Smooth muscle cell of the brain vasculature (primary cell): ENCODE results near the gene SMYD3.

ENCODE experiments used
- DNase-seq: peaks from one replicate; pipeline ENCODE4 v3.0.0-alpha.2; 2012; ENCODE audit warnings: low read depth, low spot score

Gene SMYD3

GRCh38 chr1:245923215-245923614 lies 583.9 kb downstream of the SMYD3 start:
- DNase-seq: no peak

DNA sequence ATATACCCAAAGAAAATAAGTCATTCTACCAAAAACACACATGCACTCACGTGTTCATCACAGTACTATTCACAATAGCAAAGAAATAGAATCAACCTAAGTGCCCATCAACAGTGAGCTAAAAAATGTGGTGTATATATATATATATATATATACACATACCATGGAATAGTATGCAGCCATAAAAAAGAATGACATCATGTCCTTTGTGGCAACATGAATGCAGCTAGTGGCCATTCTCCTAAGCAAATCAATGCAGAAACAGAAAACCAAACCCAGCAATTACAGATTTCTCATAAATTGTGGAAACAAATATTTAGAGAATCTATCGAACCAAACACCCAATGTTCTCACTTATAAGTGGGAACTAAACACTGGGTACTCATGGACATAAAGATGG lies 585.7 kb downstream of the SMYD3 start:
- DNase-seq: no peak

DNA sequence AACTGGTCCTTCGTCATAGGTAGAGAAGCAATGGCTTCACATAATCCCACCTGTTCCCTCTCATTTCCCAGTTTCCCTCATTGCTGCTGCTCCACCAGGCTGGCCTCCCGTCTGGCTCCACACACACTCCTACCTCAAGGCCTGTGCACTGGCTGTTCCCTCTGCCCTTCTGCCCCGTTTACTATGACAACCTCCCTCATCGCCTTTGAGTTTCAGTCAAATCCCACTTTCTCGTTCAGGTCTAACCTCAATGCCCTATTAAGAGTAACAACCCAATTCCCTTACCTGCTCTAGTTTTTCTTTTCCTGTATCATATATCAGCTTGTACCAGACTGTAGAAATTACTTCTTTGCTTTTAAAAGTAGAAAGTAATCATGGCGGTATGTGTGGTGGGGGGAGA lies 589.7 kb downstream of the SMYD3 start:
- DNase-seq: no peak

- no peak for DNase-seq
Measured at GRCh38 chr1:245915841-245916240, 591.2 kb downstream of the SMYD3 start.

DNA sequence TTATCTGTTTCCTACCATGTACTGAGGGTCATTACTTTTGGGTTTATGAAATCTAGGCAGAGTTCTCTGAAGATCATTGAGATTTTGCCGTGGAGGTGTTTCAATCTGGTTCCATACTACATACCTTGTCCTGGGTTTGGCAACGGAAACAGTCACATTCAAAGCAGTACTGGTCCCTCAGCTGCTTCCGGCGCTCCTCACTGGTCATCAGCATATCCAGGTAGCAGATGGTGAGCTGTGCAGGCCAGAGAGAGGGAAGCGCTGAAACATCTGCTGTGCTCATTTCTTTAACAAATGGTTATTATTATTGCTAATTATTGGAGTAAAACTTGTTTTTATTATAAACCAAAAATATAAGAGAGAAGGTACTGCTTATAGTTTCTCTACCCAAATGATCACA lies 591.7 kb downstream of the SMYD3 start:
- no peak for DNase-seq

DNA sequence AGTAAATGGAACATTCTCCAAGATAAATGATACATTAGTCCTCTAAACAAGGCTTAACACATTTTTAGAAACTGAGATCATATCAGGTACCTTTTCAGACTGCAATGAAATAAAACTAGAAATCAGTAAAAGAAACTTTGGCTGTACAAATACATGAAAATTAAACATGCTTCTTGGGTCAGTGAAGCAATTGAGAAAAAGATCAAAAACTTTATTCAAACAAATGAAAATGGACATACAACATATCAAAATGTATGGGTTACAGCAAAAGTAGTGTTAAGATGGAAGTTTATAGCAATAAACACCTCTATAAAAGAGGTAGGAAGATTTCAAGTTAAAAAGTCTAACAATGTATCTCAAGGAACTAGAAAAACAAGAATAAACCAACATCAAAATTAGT lies 598.5 kb downstream of the SMYD3 start:
- no peak for DNase-seq

DNA sequence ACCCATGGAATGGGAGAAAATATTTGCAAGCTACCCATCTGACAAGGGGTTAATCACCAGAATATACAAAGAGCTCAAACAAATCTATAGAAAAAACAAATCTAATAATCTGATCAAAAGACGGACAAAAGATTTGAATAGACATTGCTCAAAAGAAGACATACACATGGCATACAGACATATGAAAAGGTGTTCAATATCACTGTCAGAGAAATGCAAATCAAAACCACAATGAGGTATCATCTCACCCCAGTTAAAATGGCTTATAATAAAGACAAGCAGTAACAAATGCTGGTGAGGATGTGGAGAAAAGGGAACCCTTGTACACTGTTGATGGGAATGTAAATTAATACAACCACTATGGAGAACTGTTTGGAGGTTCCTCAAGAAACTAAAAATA lies 600.9 kb downstream of the SMYD3 start:
- no peak for DNase-seq

- no peak for DNase-seq
Measured at GRCh38 chr1:245903851-245904250, 603.2 kb downstream of the SMYD3 start.

GRCh38 chr1:245901565-245901964 lies 605.5 kb downstream of the SMYD3 start:
- DNase-seq: no peak

GRCh38 chr1:245901037-245901436 lies 606.0 kb downstream of the SMYD3 start:
- no peak for DNase-seq

DNA sequence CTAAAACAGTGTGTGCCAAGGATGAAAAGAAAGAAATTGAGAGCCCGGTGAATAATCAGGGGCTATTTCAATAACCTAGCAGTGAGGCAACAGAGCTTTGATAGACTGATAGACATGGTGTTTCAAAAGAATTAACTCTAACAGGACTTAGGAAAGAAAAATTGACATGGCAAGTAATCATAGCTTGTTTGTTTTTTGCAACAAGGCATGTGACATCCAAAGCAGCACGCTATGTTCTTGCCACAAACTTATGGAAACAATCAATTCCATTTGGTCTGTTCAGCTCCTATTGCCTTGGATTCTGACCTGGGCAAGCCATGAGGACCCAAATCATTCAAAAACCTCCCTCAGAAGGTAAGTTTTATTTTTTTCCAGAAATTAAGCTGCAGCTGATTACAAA lies 608.5 kb downstream of the SMYD3 start:
- no peak for DNase-seq

GRCh38 chr1:245896258-245896657 lies 610.8 kb downstream of the SMYD3 start:
- no peak for DNase-seq

DNA sequence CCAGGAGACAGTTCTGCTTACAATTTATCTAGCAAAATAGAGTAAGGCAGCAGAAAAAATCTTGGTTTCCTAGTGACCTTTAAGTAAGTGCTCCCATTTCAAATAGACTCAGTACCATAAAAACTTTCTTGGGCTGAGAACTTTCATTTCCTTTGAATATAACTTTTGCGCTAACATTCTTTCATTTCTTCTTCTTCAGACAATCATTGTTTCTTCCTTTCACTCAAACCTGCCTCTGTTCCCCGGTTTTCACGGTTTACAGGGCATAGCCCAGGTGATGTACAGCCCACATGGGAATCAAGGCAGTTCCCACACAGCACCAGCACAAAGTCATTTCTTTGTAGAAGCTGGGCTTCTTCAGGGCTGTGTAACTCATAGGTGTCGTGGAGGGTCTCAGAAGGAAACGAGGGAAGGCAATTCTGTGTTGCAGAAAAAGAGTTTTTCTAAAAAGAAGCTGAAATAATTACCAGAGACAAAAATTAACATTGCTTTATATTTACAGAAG lies 611.6 kb downstream of the SMYD3 start:
- no peak for DNase-seq

- no peak for DNase-seq
Measured at GRCh38 chr1:245894843-245895242, 612.2 kb downstream of the SMYD3 start.

- no peak for DNase-seq
Measured at GRCh38 chr1:245893025-245893424, 614.1 kb downstream of the SMYD3 start.

DNA sequence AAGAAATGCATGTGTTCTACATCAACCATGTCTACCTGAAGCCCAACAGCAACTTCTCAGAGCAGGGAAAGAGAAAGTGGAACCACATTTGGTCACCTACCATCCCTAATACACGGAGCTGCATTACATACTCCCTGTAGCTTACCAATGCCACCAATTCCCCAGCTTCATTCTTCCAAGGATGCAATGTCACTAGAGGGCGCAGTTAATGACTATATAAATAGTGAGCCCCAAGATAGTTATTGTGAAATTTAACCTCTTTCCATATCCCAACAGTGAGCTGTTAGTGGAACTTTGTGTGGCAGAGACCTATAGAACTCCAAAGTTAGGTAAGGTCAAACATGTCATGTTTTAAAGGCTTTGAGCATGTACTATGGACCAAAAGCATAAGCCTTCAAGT lies 618.3 kb downstream of the SMYD3 start:
- DNase-seq: no peak

DNA sequence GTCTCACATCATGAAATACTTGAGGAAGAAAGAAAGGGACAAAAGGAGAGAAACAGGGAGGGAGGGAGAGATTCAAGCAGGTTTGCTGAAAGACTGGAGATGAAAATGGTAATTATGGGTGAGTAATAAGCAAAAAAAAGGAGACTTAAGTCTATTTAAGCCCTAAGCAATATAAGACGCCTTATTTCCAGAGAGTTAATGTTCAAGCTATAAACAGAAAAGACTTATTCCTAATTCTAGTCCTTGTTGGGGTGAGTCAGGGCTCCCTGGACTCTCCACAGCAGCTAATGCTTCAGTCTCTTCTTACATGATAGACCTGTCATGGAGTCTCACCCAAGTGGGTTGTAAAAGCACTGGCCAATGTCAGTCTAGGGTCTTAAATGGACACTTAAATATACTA lies 619.2 kb downstream of the SMYD3 start:
- no peak for DNase-seq

DNA sequence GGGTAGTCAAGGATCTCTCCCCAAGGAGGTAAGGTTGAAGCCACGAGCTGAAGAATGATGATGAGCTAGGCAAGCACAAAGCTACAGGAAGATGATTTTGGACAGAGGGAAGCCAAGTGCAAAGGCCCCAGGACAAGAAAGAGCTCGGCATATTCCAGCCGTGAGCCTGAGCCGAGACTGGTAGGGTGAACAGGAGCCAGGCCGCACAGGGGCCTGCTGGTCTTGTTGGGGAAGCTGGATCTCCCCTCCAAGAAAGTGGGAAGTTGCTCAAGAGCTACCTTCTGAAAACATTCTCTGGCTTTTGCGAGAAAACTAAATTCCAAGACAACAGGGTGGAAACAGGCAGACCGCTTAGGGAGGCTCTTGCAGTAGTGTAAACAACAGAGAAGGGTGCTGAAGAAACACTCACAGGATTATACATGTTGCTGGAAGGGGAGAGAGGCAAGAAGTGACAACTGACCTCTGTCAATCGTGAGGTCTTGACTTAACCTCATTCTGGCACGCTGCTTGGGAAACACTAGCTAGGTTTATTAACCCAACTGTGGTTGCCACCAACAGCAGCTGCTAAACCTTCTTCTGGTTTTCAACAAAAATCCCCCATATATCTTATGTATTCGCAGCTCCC lies 625.2 kb downstream of the SMYD3 start:
- DNase-seq: no peak

- DNase-seq: no peak
Measured at GRCh38 chr1:245880754-245881403, 626.2 kb downstream of the SMYD3 start.

GRCh38 chr1:245879091-245879490 lies 628.0 kb downstream of the SMYD3 start:
- no peak for DNase-seq

- no peak for DNase-seq
Measured at GRCh38 chr1:245878585-245878984, 628.5 kb downstream of the SMYD3 start.

- no peak for DNase-seq
Measured at GRCh38 chr1:245877976-245878375, 629.1 kb downstream of the SMYD3 start.

- no peak for DNase-seq
Measured at GRCh38 chr1:245876586-245876985, 630.5 kb downstream of the SMYD3 start.
